K562 (cell line): ENCODE measurements around the gene PRICKLE4. TPM values are rescaled to one million over a fixed set of nuclear protein-coding genes. Genes with fewer than 3 reads are reported as not detected.

Experiments used
- ATAC-seq: fragments of 200-7000 bp; cut with Tn5 transposase; 3 replicates; pipeline ENCODE4 v1.9.1; 2020; ENCODE audit warnings: moderate library complexity
- BruUV-seq: library from RNA; stranded (reverse); fragments of 400-500 nt; replicated peaks from 2 replicates; lab custom pipeline; 2021; lab: Mats Ljungman, UMichigan
- CTCF ChIA-PET: fragments of 300-600 bp; formaldehyde crosslinking; extraction: SDS; loops from one replicate; lab custom pipeline; 2021; ENCODE audit warnings: low intra/inter-chr PET ratio; lab: Yijun Ruan, JAX
- POLR2A ChIA-PET: fragments of 300-600, 350-650 bp; sonication (Branson Sonifier 250); formaldehyde crosslinking; extraction: SDS; loops from one replicate; lab custom pipeline; 2021; ENCODE audit warnings: antibody characterized with exemption, inconsistent platforms; lab: Yijun Ruan, JAX
- DNase-seq, 4 experiments: peaks; one replicate each; pipeline versions ENCODE4 v3.0.0 to v3.0.0-alpha.2; 2011 to 2018; ENCODE audit warnings: low spot score in 3 of 4, mixed read lengths in 3 of 4; ENCODE audit errors: extremely low read depth in 1 of 4
- FAIRE-seq: peaks from 2 replicates; lab custom pipeline; 2011; peaks lifted over from hg19 to GRCh38; lab: Jason Lieb, UNC
- H2AFZ ChIP-seq: 2 replicates; pipeline ENCODE4 v1.6.0; 2011; ENCODE audit warnings: low read depth, low read length, control low read depth, inconsistent platforms
- H3K27ac ChIP-seq: fragments of 200-600 bp; 3 replicates; pipeline ENCODE4 v1.8.0; 2011; ENCODE audit warnings: low read depth, mild to moderate bottlenecking, control low read depth, inconsistent platforms, low read length, moderate library complexity, mixed read lengths; ENCODE audit errors: extremely low read depth
- H3K27me3 ChIP-seq, 2 experiments: fragments of 300-600 bp in 1 of 2; 2 replicates in 1 of 2; 3 replicates in 1 of 2; pipeline versions ENCODE4 v1.6.0 to v1.8.0; 2011; ENCODE audit warnings: inconsistent platforms in 2 of 2, low read length in 2 of 2, mild to moderate bottlenecking in 1 of 2, mixed read lengths in 1 of 2, moderate library complexity in 1 of 2; ENCODE audit not compliant: control insufficient read depth in 2 of 2, insufficient read depth in 2 of 2
- H3K36me3 ChIP-seq: fragments of 300-600 bp; 3 replicates; pipeline ENCODE4 v1.8.0; 2011; ENCODE audit warnings: mild to moderate bottlenecking, low read length, inconsistent platforms; ENCODE audit not compliant: control insufficient read depth, insufficient read depth
- H3K4me1 ChIP-seq, 2 experiments: fragments of 200-600 bp in 1 of 2; replicated peaks in 1 of 2; 2 replicates in 1 of 2; 3 replicates in 1 of 2; pipeline versions ENCODE4 v1.5.1 to v1.8.0; 2011; ENCODE audit warnings: inconsistent platforms in 2 of 2, low read length in 2 of 2, mild to moderate bottlenecking in 1 of 2, mixed read lengths in 1 of 2, moderate library complexity in 1 of 2; ENCODE audit not compliant: control insufficient read depth in 2 of 2, insufficient read depth in 2 of 2
- H3K4me2 ChIP-seq: 2 replicates; pipeline ENCODE4 v1.6.1; 2011; ENCODE audit warnings: low read length, control low read depth, inconsistent platforms, mixed read lengths; ENCODE audit not compliant: insufficient read depth
- H3K4me3 ChIP-seq: fragments of 200-600 bp; sonication (generic), shearing (Covaris generic); 2 replicates; pipeline ENCODE4 v1.5.1; 2016; ENCODE audit warnings: control low read depth, inconsistent platforms
- H3K79me2 ChIP-seq: fragments of 200-600 bp; 3 replicates; pipeline ENCODE4 v1.8.0; 2011; ENCODE audit warnings: low read length, inconsistent platforms; ENCODE audit not compliant: control insufficient read depth, insufficient read depth
- H3K9ac ChIP-seq, 2 experiments: 2 replicates each; pipeline versions ENCODE4 v1.6.0 to v1.6.1; 2011; ENCODE audit warnings: low read depth in 2 of 2, low read length in 2 of 2, control low read depth in 1 of 2, inconsistent platforms in 1 of 2, mild to moderate bottlenecking in 1 of 2, mixed read lengths in 1 of 2; ENCODE audit not compliant: insufficient read depth in 1 of 2
- H3K9me1 ChIP-seq: one replicate; pipeline ENCODE4 v1.6.0; 2011; ENCODE audit warnings: inconsistent platforms, mild to moderate bottlenecking, low read length, moderate library complexity; ENCODE audit not compliant: control insufficient read depth, insufficient read depth
- H3K9me3 ChIP-seq: replicated peaks from 2 replicates; pipeline ENCODE4 v1.5.1; 2011; ENCODE audit warnings: low read depth, low read length, inconsistent platforms; ENCODE audit not compliant: control insufficient read depth, insufficient read depth
- H4K20me1 ChIP-seq: replicated peaks from 2 replicates; pipeline ENCODE4 v1.6.1; 2011; ENCODE audit warnings: low read length, inconsistent platforms, mixed read lengths; ENCODE audit not compliant: control insufficient read depth, insufficient read depth
- ATF7 ChIP-seq: fragments of 450-650 bp; IDR thresholded peaks from 2 replicates; pipeline ENCODE4 v1.7.1; 2014; ENCODE audit warnings: mild to moderate bottlenecking, moderate library complexity
- HMGN3 ChIP-seq: IDR thresholded peaks from 2 replicates; pipeline ENCODE4 v1.6.1; 2011; ENCODE audit warnings: borderline replicate concordance, low read depth, mild to moderate bottlenecking, mixed read lengths, low read length; ENCODE audit not compliant: insufficient read length; ENCODE audit errors: extremely low read depth
- MLX ChIP-seq, 2 experiments: fragments of 450-650 bp in 1 of 2; sonication (generic) in 1 of 2; formaldehyde crosslinking; conservative IDR thresholded peaks; 2 replicates each; pipeline versions ENCODE4 v1.4.0 to v1.8.1; 2020 to 2022; ENCODE audit warnings: mild to moderate bottlenecking in 1 of 2, missing genetic modification reagents in 1 of 2
- NCOA2 ChIP-seq, 2 experiments: fragments of 450-650 bp; IDR thresholded peaks; 2 replicates each; pipeline ENCODE4 v1.6.1; 2018; ENCODE audit warnings: mild to moderate bottlenecking in 2 of 2, moderate library complexity in 1 of 2; ENCODE audit not compliant: partially characterized antibody in 2 of 2
- POLR2B ChIP-seq: fragments of 450-650 bp; IDR thresholded peaks from 2 replicates; pipeline ENCODE4 v1.6.1; 2018; ENCODE audit warnings: low read depth; ENCODE audit not compliant: partially characterized antibody
- RFX5 ChIP-seq: IDR thresholded peaks from 2 replicates; pipeline ENCODE4 v1.6.1; 2011; ENCODE audit warnings: low read depth, mild to moderate bottlenecking, improper control_type of control experiment, low read length
- YY1 ChIP-seq, 3 experiments: IDR thresholded peaks; 2 replicates each; pipeline ENCODE4 v1.6.1; 2011; ENCODE audit warnings: low read length in 2 of 3, mild to moderate bottlenecking in 2 of 3, moderate library complexity in 2 of 3, borderline replicate concordance in 1 of 3, control low read depth in 1 of 3, low read depth in 1 of 3; ENCODE audit not compliant: insufficient read depth in 3 of 3, insufficient replicate concordance in 2 of 3, control insufficient read depth in 1 of 3, insufficient read length in 1 of 3; ENCODE audit errors: extremely low read depth in 1 of 3
- ZNF165 ChIP-seq: fragments of 250-450 bp; sonication (Bioruptor Pico); IDR thresholded peaks from 2 replicates; pipeline ENCODE4 v1.4.0; 2020; ENCODE audit warnings: borderline replicate concordance
- ZNF41 ChIP-seq: fragments of 250-450 bp; sonication (Bioruptor Pico); conservative IDR thresholded peaks from 2 replicates; pipeline ENCODE4 v1.4.0; 2020; ENCODE audit warnings: mild to moderate bottlenecking
- ZNF696 ChIP-seq: fragments of 250-450 bp; sonication (Bioruptor Pico); conservative IDR thresholded peaks from 2 replicates; pipeline ENCODE4 v1.4.0; 2020; ENCODE audit warnings: mild to moderate bottlenecking, moderate library complexity
- WGBS: fragments of 100-300 bp; shearing (Covaris generic); methylation state at CpG from one replicate; pipeline ENCODE4 v1.1.6; 2016; ENCODE audit warnings: low coverage, mixed read lengths; ENCODE audit not compliant: insufficient coverage; ENCODE audit errors: missing lambda C conversion rate; 5-methylcytosine and 5-hydroxymethylcytosine counted together
- in situ Hi-C: fragments of 300-500 bp; cut with MboI; formaldehyde crosslinking; loops from 4 replicates; pipeline ENCODE4 v1.15.0; 2018; ENCODE audit warnings: inconsistent platforms, mixed read lengths
- intact Hi-C: fragments of 100-400 bp; cut with micrococcal nuclease; formaldehyde crosslinking; loops from 2 replicates; pipeline ENCODE4 v1.14.2; 2022
- polyA plus RNA-seq, 8 experiments: library from polyadenylated mRNA; depleted of rRNA in 4 of 8; stranded (reverse) in 5 of 8; unstranded in 3 of 8; fragments of >200 nt; fragmentation: Nextera tagmentation in 2 of 8; fragmentation: Illumina TruSeq in 1 of 8; extraction: Ambion mirVana in 2 of 8; extraction: Trizol in 1 of 8; gene quantifications; 2 replicates each; pipeline versions ENCODE4 v1.2.1 to v1.2.3, GENCODE V29; 2011 to 2014; ENCODE audit warnings: inconsistent platforms in 1 of 8, missing spikeins in 1 of 8
- total RNA-seq, 7 experiments: library from RNA; depleted of rRNA in 6 of 7; stranded (reverse); fragments of >200 nt in 6 of 7; fragmentation: Illumina TruSeq in 2 of 7; extraction: Trizol in 2 of 7; gene quantifications; 2 replicates each; pipeline versions ENCODE4 v1.2.1 to v1.2.3, GENCODE V29; 2011 to 2021; ENCODE audit warnings: low replicate concordance in 1 of 7
- TF ChIP-seq, protein P1 (sequence below), 2 experiments: fragments of 250-450 bp in 1 of 2; fragments of 450-650 bp in 1 of 2; sonication (Bioruptor Pico) in 1 of 2; IDR thresholded peaks; 2 replicates each; pipeline versions ENCODE4 v1.6.1 to v1.8.0; 2016 to 2021; ENCODE audit warnings: mild to moderate bottlenecking in 2 of 2, moderate library complexity in 2 of 2, missing compliant biosample characterization in 1 of 2, missing genetic modification characterization in 1 of 2
- TF ChIP-seq, protein P2 (sequence below): fragments of 250-450 bp; sonication (Bioruptor Pico); IDR thresholded peaks from 2 replicates; pipeline ENCODE4 v1.5.0; 2021; ENCODE audit warnings: mild to moderate bottlenecking, borderline replicate concordance
- TF ChIP-seq, protein P3 (sequence below): fragments of 450-650 bp; IDR thresholded peaks from 2 replicates; pipeline ENCODE4 v1.6.1; 2017; ENCODE audit warnings: antibody characterized with exemption, mild to moderate bottlenecking

Gene PRICKLE4
- total and polyA plus RNA-seq, 9 of the 15 experiments (the other 6 are each of a cell fraction or from before 2014, with no cell fraction given): 0.20 to 0.32 (median 0.27) TPM; not detected in 6

- no peak overlapping the region for H3K4me3 ChIP-seq
- BruUV-seq: no TSS peak
- intact Hi-C loops (no loop called here), in situ Hi-C loops (no loop called here)
- H3K4me2 ChIP-seq: no peak overlapping the region
- WGBS: 62% methylated on average over 4 of the region's 4 CpGs
- H3K27ac ChIP-seq: no peak overlapping the region
- H3K79me2 ChIP-seq: no peaks in the 10 kb centered on the region; the same call in 2 of the 3 replicates
- no peaks in the 10 kb centered on the region for H4K20me1 ChIP-seq
- no peaks in the 10 kb centered on the region for H3K27me3 ChIP-seq
- no peaks in the 10 kb centered on the region for H3K9me3 ChIP-seq
- POLR2A ChIA-PET: interaction anchor here (1.5 kb wide), 1 partner anchor 17 kb away, joined by 4 read pairs; no protein-coding TSS in a partner anchor
- DNase-seq: no peak
- no peak for ATAC-seq
- CTCF ChIA-PET: no interaction called here
- H3K9me1 ChIP-seq: no peaks in the 10 kb centered on the region
- no peak overlapping the region for H3K9ac ChIP-seq
- no peak overlapping the region for H2AFZ ChIP-seq
- H3K36me3 ChIP-seq: no peaks in the 10 kb centered on the region
- H3K4me1 ChIP-seq: peaks cover 0 to 20% of the 10 kb centered on the region in 2 experiments; a peak in 3 of 5 replicates
- FAIRE-seq: no peak
- TF ChIP-seq YY1 (IDR thresholded peaks at IDR 0.05; ENCODE audit: borderline replicate concordance in 1 of 3, control insufficient read depth in 1 of 3, extremely low read depth in 1 of 3, insufficient read depth in 3 of 3, insufficient read length in 1 of 3, insufficient replicate concordance in 2 of 3, low read depth in 1 of 3, low read length in 2 of 3): no peak
- TF ChIP-seq NCOA2 (IDR thresholded peaks at IDR 0.05; ENCODE audit: partially characterized antibody in 2 of 2): no peak
- TF ChIP-seq MLX (CRISPR knock-in tag; conservative IDR thresholded peaks at IDR 0.05): no peak
- TF ChIP-seq ZNF41: no peak
- TF ChIP-seq, protein P1, sequence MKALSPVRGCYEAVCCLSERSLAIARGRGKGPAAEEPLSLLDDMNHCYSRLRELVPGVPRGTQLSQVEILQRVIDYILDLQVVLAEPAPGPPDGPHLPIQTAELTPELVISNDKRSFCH (CRISPR knock-in tag; IDR thresholded peaks at IDR 0.05): no peak
- TF ChIP-seq, protein P1 (tag; IDR thresholded peaks at IDR 0.05): no peak
- TF ChIP-seq ZNF696 (CRISPR knock-in tag): no peak
- no peak for TF ChIP-seq RFX5
- TF ChIP-seq, protein P2, sequence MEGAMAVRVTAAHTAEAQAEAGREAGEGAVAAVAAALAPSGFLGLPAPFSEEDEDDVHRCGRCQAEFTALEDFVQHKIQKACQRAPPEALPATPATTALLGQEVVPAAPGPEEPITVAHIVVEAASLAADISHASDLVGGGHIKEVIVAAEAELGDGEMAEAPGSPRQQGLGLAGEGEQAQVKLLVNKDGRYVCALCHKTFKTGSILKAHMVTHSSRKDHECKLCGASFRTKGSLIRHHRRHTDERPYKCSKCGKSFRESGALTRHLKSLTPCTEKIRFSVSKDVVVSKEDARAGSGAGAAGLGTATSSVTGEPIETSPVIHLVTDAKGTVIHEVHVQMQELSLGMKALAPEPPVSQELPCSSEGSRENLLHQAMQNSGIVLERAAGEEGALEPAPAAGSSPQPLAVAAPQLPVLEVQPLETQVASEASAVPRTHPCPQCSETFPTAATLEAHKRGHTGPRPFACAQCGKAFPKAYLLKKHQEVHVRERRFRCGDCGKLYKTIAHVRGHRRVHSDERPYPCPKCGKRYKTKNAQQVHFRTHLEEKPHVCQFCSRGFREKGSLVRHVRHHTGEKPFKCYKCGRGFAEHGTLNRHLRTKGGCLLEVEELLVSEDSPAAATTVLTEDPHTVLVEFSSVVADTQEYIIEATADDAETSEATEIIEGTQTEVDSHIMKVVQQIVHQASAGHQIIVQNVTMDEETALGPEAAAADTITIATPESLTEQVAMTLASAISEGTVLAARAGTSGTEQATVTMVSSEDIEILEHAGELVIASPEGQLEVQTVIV: no peak
- no peak for TF ChIP-seq ATF7
- TF ChIP-seq POLR2B: no peak
- TF ChIP-seq, protein P3, sequence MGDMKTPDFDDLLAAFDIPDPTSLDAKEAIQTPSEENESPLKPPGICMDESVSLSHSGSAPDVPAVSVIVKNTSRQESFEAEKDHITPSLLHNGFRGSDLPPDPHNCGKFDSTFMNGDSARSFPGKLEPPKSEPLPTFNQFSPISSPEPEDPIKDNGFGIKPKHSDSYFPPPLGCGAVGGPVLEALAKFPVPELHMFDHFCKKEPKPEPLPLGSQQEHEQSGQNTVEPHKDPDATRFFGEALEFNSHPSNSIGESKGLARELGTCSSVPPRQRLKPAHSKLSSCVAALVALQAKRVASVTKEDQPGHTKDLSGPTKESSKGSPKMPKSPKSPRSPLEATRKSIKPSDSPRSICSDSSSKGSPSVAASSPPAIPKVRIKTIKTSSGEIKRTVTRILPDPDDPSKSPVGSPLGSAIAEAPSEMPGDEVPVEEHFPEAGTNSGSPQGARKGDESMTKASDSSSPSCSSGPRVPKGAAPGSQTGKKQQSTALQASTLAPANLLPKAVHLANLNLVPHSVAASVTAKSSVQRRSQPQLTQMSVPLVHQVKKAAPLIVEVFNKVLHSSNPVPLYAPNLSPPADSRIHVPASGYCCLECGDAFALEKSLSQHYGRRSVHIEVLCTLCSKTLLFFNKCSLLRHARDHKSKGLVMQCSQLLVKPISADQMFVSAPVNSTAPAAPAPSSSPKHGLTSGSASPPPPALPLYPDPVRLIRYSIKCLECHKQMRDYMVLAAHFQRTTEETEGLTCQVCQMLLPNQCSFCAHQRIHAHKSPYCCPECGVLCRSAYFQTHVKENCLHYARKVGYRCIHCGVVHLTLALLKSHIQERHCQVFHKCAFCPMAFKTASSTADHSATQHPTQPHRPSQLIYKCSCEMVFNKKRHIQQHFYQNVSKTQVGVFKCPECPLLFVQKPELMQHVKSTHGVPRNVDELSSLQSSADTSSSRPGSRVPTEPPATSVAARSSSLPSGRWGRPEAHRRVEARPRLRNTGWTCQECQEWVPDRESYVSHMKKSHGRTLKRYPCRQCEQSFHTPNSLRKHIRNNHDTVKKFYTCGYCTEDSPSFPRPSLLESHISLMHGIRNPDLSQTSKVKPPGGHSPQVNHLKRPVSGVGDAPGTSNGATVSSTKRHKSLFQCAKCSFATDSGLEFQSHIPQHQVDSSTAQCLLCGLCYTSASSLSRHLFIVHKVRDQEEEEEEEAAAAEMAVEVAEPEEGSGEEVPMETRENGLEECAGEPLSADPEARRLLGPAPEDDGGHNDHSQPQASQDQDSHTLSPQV: no peak
- no peak for TF ChIP-seq HMGN3
- no peak for TF ChIP-seq ZNF165
These were observed 34.0 kb downstream of the PRICKLE4 start for GRCh38 chr6:41814629-41815028.
